ENCODE data around the gene CDK4. TPM values are rescaled to one million over a fixed set of nuclear protein-coding genes. Genes with fewer than 3 reads are reported as not detected.

CDK4 gene
- 92.1 TPM for total RNA-seq
- polyA plus RNA-seq (ENCODE audit: insufficient read depth in 1 of 8, insufficient read length in 8 of 8, low replicate concordance in 1 of 8): 100 to 1,000 TPM; 144 to 192 (median 173) TPM
- long read RNA-seq, donor 1, transcript CDK4-201 (8 exons, 2,076 nt): major isoform, 23 of 25 reads
- long read RNA-seq, donor 1, partial matches to known transcripts: 0 of 25 reads
- long read RNA-seq, donor 1, other reads (novel, unspliced or antisense): 0 of 25 reads
- long read RNA-seq, donor 2, transcript CDK4-201 (8 exons, 2,076 nt): major isoform, 5 of 5 reads
- long read RNA-seq, donor 2, partial matches to known transcripts: 0 of 5 reads
- long read RNA-seq, donor 2, other reads (novel, unspliced or antisense): 0 of 5 reads
- long read RNA-seq, donor 3, transcript CDK4-201 (8 exons, 2,076 nt): major isoform, 46 of 61 reads
- long read RNA-seq, donor 3, partial matches to known transcripts: 0 of 61 reads
- long read RNA-seq, donor 3, other reads (novel, unspliced or antisense): 13 of 61 reads
- long read RNA-seq, donor 4, transcript CDK4-201 (8 exons, 2,076 nt): major isoform, 30 of 37 reads
- long read RNA-seq, donor 4, partial matches to known transcripts: 0 of 37 reads
- long read RNA-seq, donor 4, other reads (novel, unspliced or antisense): 5 of 37 reads
- long read RNA-seq, donor 5, transcript CDK4-201 (8 exons, 2,076 nt): major isoform, 112 of 130 reads
- long read RNA-seq, donor 5, partial matches to known transcripts: 6 of 130 reads
- long read RNA-seq, donor 5, other reads (novel, unspliced or antisense): 9 of 130 reads
- long read RNA-seq, donor 6, transcript CDK4-201 (8 exons, 2,076 nt): major isoform, 86 of 97 reads
- long read RNA-seq, donor 6, partial matches to known transcripts: 0 of 97 reads
- long read RNA-seq, donor 6, other reads (novel, unspliced or antisense): 5 of 97 reads
- long read RNA-seq, donor 7, transcript CDK4-201 (8 exons, 2,076 nt): major isoform, 50 of 60 reads
- long read RNA-seq, donor 7, partial matches to known transcripts: 0 of 60 reads
- long read RNA-seq, donor 7, other reads (novel, unspliced or antisense): 7 of 60 reads
- long read RNA-seq, donor 8, transcript CDK4-201 (8 exons, 2,076 nt): major isoform, 47 of 52 reads
- long read RNA-seq, donor 8, partial matches to known transcripts: 5 of 52 reads
- long read RNA-seq, donor 8, other reads (novel, unspliced or antisense): 0 of 52 reads
- long read RNA-seq, donor 9, transcript CDK4-201 (8 exons, 2,076 nt): major isoform, 38 of 39 reads
- long read RNA-seq, donor 9, partial matches to known transcripts: 0 of 39 reads
- long read RNA-seq, donor 9, other reads (novel, unspliced or antisense): 0 of 39 reads
- long read RNA-seq, donor 10, transcript CDK4-201 (8 exons, 2,076 nt): major isoform, 51 of 60 reads
- long read RNA-seq, donor 10, partial matches to known transcripts: 0 of 60 reads
- long read RNA-seq, donor 10, other reads (novel, unspliced or antisense): 8 of 60 reads
- long read RNA-seq, donor 11, transcript CDK4-201 (8 exons, 2,076 nt): major isoform, 38 of 38 reads
- long read RNA-seq, donor 11, partial matches to known transcripts: 0 of 38 reads
- long read RNA-seq, donor 11, other reads (novel, unspliced or antisense): 0 of 38 reads

GRCh38 chr12:57751788-57752667, at the start of gene CDK4:
TSS of gene CDK4 (minus strand) at chr12:57752310. CDS start at chr12:57751717, 593 bp downstream.
- H3K4me1 ChIP-seq (ENCODE audit: control insufficient read depth, insufficient read depth, low read length): peaks cover 32% of the 10 kb centered on the region
- under 1% methylated on average over 57 of the region's 58 CpGs for WGBS (ENCODE audit: insufficient coverage)

GRCh38 chr12:57800965-57801364, 48.9 kb upstream of the CDK4 start:
- Histone ChIP-seq H3K27me3 (ENCODE audit: control insufficient read depth, insufficient read depth, low read length) (no peaks in the 10 kb centered on the region), H3K36me3 (ENCODE audit: control insufficient read depth, insufficient read depth, low read length) (peaks cover 62% of the 10 kb centered on the region), H3K9me3 (replicated peaks; ENCODE audit: control insufficient read depth, low read depth, low read length) (no peaks in the 10 kb centered on the region), H3K27ac (ENCODE audit: low read length) (no peak overlapping the region), H3K4me3 (ENCODE audit: low read length) (no peak overlapping the region), H3K4me1 (ENCODE audit: control insufficient read depth, insufficient read depth, low read length) (no peaks in the 10 kb centered on the region)
- no CpG with 5 or more reads among the region's 3 CpGs for WGBS (ENCODE audit: insufficient coverage)
- DNase-seq: no peak

More at GRCh38 chr12:57751788-57752667, at the start of gene CDK4:
- Histone ChIP-seq H3K27me3 (ENCODE audit: control insufficient read depth, insufficient read depth, low read length) (peaks cover 14% of the 10 kb centered on the region), H3K9me3 (replicated peaks; ENCODE audit: control insufficient read depth, low read depth, low read length) (no peaks in the 10 kb centered on the region), H3K27ac (ENCODE audit: low read length) (peak within 1 kb of the TSS; percentile 91), H3K4me3 (ENCODE audit: low read length) (peak within 1 kb of the TSS; percentile 84), H3K36me3 (ENCODE audit: control insufficient read depth, insufficient read depth, low read length) (peaks cover 41% of the 10 kb centered on the region)
- peak; percentile 100 for DNase-seq

GRCh38 chr12:57797933-57798332, 45.8 kb upstream of the CDK4 start:
- DNase-seq: no peak
- Histone ChIP-seq H3K4me1 (ENCODE audit: control insufficient read depth, insufficient read depth, low read length) (no peaks in the 10 kb centered on the region), H3K36me3 (ENCODE audit: control insufficient read depth, insufficient read depth, low read length) (peaks cover 59% of the 10 kb centered on the region), H3K9me3 (replicated peaks; ENCODE audit: control insufficient read depth, low read depth, low read length) (no peaks in the 10 kb centered on the region), H3K27ac (ENCODE audit: low read length) (no peak overlapping the region), H3K4me3 (ENCODE audit: low read length) (no peak overlapping the region), H3K27me3 (ENCODE audit: control insufficient read depth, insufficient read depth, low read length) (no peaks in the 10 kb centered on the region)
- no CpG with 5 or more reads among the region's 1 CpG for WGBS (ENCODE audit: insufficient coverage)

GRCh38 chr12:57796996-57797395, 44.9 kb upstream of the CDK4 start:
- no CpG with 5 or more reads among the region's 1 CpG for WGBS (ENCODE audit: insufficient coverage)
- no peaks in the 10 kb centered on the region for H3K9me3 ChIP-seq (replicated peaks; ENCODE audit: control insufficient read depth, low read depth, low read length)
- DNase-seq: no peak
- no peak overlapping the region for H3K27ac ChIP-seq (ENCODE audit: low read length)
- no peak overlapping the region for H3K4me3 ChIP-seq (ENCODE audit: low read length)
- no peaks in the 10 kb centered on the region for H3K27me3 ChIP-seq (ENCODE audit: control insufficient read depth, insufficient read depth, low read length)
- peaks cover 58% of the 10 kb centered on the region for H3K36me3 ChIP-seq (ENCODE audit: control insufficient read depth, insufficient read depth, low read length)
- H3K4me1 ChIP-seq (ENCODE audit: control insufficient read depth, insufficient read depth, low read length): no peaks in the 10 kb centered on the region

GRCh38 chr12:57795354-57795753, 43.2 kb upstream of the CDK4 start:
- H3K36me3 ChIP-seq (ENCODE audit: control insufficient read depth, insufficient read depth, low read length): peaks cover 48% of the 10 kb centered on the region
- no peak overlapping the region for H3K4me3 ChIP-seq (ENCODE audit: low read length)
- no peaks in the 10 kb centered on the region for H3K27me3 ChIP-seq (ENCODE audit: control insufficient read depth, insufficient read depth, low read length)
- no peaks in the 10 kb centered on the region for H3K4me1 ChIP-seq (ENCODE audit: control insufficient read depth, insufficient read depth, low read length)
- H3K9me3 ChIP-seq (replicated peaks; ENCODE audit: control insufficient read depth, low read depth, low read length): no peaks in the 10 kb centered on the region
- 91% methylated on average over 3 of the region's 6 CpGs for WGBS (ENCODE audit: insufficient coverage)
- H3K27ac ChIP-seq (ENCODE audit: low read length): no peak overlapping the region
- DNase-seq: no peak

- Histone ChIP-seq H3K36me3 (ENCODE audit: control insufficient read depth, insufficient read depth, low read length) (peaks cover 41% of the 10 kb centered on the region), H3K27me3 (ENCODE audit: control insufficient read depth, insufficient read depth, low read length) (no peaks in the 10 kb centered on the region), H3K9me3 (replicated peaks; ENCODE audit: control insufficient read depth, low read depth, low read length) (no peaks in the 10 kb centered on the region), H3K4me1 (ENCODE audit: control insufficient read depth, insufficient read depth, low read length) (no peaks in the 10 kb centered on the region), H3K27ac (ENCODE audit: low read length) (no peak overlapping the region), H3K4me3 (ENCODE audit: low read length) (no peak overlapping the region)
- WGBS (ENCODE audit: insufficient coverage): 92% methylated on average over 1 of the region's 1 CpG
- no peak for DNase-seq
Observed at GRCh38 chr12:57793920-57794319, 41.8 kb upstream of the CDK4 start.

GRCh38 chr12:57783861-57784260, 31.8 kb upstream of the CDK4 start:
- Histone ChIP-seq H3K4me1 (ENCODE audit: control insufficient read depth, insufficient read depth, low read length) (peaks cover 8% of the 10 kb centered on the region), H3K27ac (ENCODE audit: low read length) (no peak overlapping the region), H3K9me3 (replicated peaks; ENCODE audit: control insufficient read depth, low read depth, low read length) (no peaks in the 10 kb centered on the region), H3K4me3 (ENCODE audit: low read length) (no peak overlapping the region), H3K27me3 (ENCODE audit: control insufficient read depth, insufficient read depth, low read length) (no peaks in the 10 kb centered on the region), H3K36me3 (ENCODE audit: control insufficient read depth, insufficient read depth, low read length) (peaks cover 43% of the 10 kb centered on the region)
- no peak for DNase-seq
- 81% methylated on average over 2 of the region's 11 CpGs for WGBS (ENCODE audit: insufficient coverage)

GRCh38 chr12:57783466-57783801, 31.3 kb upstream of the CDK4 start:
- 70% methylated on average over 2 of the region's 12 CpGs for WGBS (ENCODE audit: insufficient coverage)
- Histone ChIP-seq H3K27ac (ENCODE audit: low read length) (no peak overlapping the region), H3K27me3 (ENCODE audit: control insufficient read depth, insufficient read depth, low read length) (no peaks in the 10 kb centered on the region), H3K4me1 (ENCODE audit: control insufficient read depth, insufficient read depth, low read length) (peaks cover 8% of the 10 kb centered on the region), H3K9me3 (replicated peaks; ENCODE audit: control insufficient read depth, low read depth, low read length) (no peaks in the 10 kb centered on the region), H3K4me3 (ENCODE audit: low read length) (peak overlapping the region; percentile 92), H3K36me3 (ENCODE audit: control insufficient read depth, insufficient read depth, low read length) (peaks cover 39% of the 10 kb centered on the region)
- DNase-seq: no peak

Measured in muscle of leg (tissue), 16 donors.